Pons (tissue), 1 donor: Measurements from ENCODE around the gene DOK3.

Source experiments
- DNase-seq: peaks from one replicate; pipeline ENCODE4 v3.0.0-alpha.2; 2016; ENCODE audit warnings: low spot score

DOK3 gene

GRCh38 chr5:177465044-177465443, 44.6 kb downstream of the DOK3 start:
- no peak for DNase-seq

- DNase-seq = no peak
Measured at GRCh38 chr5:177462021-177462670, 47.5 kb downstream of the DOK3 start.

GRCh38 chr5:177459819-177460628, 49.6 kb downstream of the DOK3 start:
- no peak for DNase-seq

- DNase-seq = no peak
Measured at GRCh38 chr5:177459357-177459756, 50.3 kb downstream of the DOK3 start.

GRCh38 chr5:177458912-177459350, 50.7 kb downstream of the DOK3 start:
- no peak for DNase-seq

DNA sequence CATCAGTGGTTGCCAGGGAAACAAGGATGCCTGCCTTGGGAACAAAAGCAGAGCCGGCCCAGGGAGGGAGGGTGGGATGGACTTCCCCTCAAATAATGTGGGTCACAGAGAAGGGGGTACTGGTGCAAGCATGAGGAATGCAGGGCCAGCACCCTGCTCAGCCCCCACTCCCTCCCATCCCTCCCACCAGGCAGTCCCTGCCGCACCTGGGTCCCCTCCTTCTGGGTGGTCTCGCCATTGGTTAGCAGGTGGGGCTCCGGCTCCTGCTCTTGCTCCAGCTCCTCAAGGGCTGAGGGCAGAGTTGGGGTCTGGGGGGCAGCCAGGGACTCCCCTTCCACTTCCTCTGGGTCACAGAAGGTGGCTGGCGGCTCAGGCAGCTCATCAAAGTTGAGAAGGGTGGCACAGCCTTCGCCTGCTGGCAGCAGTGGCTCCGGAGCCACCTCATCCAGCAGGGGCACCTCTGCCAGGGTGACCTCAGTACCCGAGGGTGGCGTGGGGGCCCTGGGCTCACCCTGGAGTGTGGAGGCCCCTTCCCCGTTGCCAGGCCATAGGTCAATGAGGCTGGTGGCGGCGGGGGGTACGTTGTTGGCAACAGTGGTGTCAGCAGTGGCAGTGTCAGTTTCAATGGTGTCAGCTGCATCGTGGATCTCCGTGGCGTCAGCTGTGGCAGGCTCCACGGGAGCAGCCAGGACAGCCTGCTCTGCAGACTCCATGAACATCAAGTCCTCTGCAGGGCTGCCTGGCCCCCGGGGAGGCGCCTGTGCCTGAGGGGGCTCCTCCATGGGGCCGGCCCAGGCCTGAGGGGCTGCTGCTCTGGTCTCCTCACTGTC, 51.6 kb downstream of the DOK3 start:
- DNase-seq = no peak

DNA sequence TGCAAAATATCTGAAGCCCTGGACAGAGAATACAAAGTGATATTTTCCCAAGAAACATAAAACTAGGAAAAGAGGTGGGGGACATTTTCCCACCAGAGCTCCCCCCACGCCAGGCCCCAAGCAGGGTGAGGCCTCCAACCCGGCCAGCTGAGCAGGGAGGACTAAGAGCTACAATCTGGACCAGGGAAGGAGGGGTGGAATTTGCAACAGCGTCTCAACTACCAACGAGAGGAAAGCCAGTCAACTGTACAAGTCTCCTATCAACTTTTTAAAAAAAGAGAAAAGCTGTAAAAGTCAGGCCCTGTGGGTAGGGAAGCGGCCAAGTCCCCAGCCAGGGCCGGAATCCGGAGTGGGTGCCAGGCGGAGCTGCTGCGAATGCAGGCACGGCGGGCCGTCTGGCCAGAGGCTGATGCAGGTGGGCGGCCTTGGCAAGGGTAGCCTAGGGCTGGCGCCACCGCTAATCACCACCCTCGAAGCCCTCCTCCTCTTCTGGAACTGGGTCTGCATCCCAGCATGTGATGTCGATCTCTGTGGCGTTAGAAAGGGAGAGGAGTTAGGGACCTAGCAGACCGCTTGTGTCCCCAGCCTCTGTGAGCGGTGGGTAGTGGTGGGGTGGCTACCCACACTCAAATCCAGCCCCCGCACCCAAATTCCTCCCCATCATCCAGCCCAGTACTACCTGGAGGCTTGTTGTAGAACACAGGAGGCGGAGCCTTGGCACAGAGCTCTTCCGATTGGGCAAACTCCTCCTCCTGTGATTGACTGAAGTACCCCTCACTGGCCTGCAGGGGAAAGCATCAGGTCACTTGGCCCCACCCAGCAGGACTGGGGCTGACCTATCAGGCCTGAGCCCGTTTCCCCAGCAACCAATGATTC, 52.4 kb downstream of the DOK3 start:
- peak; percentile 96 for DNase-seq

DNA sequence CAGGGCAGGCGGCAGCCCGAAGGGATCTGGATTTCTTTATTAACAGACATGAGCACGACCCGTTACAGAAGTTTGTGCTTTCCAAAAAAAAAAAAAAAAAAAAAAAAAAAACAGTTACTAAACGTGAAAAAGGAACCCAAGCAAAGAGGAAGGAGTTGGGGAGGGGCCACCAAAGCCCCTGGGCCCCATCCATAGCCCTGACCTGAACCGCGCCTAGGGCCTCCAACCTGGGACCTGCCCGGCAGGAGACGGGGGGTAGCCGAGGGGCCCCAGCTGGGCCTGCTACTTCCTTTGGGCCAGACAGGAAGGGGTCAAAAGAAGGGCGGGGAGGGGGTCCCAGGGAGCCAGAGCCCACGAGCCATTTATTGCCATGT, 53.0 kb downstream of the DOK3 start:
- DNase-seq = no peak

DNA sequence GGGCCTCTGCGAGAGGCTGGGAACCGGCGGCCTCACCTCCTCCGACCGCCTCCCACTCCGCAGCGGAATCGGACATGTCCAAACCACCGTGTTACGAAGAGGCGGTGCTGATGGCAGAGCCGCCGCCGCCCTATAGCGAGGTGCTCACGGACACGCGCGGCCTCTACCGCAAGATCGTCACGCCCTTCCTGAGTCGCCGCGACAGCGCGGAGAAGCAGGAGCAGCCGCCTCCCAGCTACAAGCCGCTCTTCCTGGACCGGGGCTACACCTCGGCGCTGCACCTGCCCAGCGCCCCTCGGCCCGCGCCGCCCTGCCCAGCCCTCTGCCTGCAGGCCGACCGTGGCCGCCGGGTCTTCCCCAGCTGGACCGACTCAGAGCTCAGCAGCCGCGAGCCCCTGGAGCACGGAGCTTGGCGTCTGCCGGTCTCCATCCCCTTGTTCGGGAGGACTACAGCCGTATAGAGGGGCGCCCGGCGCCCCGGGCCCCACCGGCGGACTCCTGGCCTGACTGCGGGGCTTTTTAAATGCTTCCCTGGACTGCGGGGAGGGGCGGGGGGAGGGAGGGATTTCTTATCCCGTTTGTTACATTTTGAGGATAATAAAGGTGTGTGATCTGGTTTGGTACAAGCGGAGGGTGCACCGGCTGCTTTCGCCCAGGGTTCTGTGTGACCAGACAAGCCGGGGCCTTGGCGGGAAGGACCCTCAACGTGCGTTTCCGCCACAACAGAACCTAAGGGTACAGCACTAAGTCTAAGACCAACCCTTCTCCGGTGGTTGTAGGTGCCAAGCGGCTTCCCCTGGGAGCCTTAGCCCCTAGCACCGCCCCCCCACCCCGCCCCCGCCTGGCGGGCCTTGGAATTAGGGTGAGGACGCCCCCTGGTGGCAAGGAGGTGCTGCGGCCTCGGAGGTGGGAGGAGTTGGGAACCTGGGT, 53.7 kb downstream of the DOK3 start:
- DNase-seq = peak; percentile 76

DNA sequence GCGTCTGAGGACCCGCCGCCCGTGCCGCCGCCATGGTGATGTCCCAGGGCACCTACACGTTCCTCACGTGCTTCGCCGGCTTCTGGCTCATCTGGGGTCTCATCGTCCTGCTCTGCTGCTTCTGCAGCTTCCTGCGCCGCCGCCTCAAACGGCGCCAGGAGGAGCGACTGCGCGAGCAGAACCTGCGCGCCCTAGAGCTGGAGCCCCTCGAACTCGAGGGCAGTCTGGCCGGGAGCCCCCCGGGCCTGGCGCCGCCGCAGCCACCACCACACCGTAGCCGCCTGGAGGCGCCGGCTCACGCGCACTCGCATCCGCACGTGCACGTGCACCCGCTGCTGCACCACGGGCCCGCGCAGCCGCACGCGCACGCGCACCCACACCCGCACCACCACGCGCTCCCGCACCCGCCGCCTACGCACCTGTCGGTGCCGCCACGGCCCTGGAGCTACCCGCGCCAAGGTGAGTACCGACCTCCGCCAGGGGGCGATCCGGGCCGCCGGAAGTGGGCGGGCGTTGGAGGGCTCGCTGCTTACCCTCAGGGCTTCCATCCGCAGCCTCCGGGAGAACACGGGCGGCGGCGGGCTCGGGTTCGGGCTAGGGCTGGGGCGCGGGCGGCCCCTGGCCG, 54.5 kb downstream of the DOK3 start:
- DNase-seq = no peak

DNA sequence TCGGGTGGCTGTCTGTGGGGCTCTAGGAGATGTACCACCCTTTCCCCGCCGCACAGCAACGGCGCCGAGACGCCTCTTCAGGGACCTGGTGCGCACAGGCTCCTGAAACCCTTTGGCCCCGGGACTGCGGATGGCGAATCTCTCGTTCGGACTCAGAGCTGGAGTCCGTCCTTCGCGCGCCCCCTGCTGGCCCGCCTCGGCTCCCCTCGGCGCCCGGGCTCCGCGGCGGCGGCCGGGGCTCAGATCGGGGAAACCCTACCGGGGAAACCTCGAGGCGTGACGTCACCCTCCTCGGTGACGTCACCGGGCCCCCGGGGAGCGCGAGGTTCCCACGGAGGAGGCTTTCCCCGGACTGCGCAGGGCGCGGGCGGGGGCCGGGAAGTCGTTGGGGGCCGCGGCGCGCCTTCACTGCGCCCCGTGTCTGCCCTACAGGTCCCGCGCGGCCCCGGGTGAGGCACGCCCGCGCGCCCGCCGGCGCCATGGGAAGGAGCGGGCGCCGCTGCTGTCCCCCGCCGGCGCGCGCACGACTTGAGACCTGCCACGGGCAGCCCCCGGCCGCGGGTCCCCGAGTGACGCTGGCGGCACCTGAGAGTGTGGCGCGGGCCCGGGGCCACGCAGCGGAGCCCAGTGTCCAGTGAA, 55.1 kb downstream of the DOK3 start:
- peak; percentile 73 for DNase-seq

DNA sequence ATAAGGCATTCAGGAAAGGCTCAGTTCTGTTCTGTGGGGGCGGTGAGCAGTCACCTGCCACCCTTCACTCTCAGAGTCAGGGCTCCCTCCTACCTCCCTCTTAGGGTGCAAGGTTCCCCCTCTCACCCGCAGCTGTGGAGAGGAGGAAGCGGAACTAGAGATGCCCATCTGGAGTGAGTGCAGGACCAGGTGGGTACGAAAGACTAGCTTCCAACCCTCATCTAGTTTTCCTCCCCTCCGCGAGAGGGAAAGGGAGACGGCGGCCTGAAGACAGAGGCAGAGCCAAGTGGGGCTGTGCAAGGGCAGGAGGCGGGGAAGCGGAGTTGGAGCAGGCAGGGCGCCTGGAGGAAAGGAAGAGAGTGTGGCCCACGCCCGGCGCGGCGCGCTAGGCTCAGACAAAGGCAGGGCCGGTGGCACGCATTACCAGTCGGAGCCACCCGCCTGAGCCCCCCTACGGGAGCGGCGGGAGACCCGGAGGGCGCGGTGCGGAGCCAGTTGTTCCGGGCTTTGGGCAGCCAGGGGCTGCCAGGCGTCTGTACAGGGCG, 55.7 kb downstream of the DOK3 start:
- no peak for DNase-seq

DNA sequence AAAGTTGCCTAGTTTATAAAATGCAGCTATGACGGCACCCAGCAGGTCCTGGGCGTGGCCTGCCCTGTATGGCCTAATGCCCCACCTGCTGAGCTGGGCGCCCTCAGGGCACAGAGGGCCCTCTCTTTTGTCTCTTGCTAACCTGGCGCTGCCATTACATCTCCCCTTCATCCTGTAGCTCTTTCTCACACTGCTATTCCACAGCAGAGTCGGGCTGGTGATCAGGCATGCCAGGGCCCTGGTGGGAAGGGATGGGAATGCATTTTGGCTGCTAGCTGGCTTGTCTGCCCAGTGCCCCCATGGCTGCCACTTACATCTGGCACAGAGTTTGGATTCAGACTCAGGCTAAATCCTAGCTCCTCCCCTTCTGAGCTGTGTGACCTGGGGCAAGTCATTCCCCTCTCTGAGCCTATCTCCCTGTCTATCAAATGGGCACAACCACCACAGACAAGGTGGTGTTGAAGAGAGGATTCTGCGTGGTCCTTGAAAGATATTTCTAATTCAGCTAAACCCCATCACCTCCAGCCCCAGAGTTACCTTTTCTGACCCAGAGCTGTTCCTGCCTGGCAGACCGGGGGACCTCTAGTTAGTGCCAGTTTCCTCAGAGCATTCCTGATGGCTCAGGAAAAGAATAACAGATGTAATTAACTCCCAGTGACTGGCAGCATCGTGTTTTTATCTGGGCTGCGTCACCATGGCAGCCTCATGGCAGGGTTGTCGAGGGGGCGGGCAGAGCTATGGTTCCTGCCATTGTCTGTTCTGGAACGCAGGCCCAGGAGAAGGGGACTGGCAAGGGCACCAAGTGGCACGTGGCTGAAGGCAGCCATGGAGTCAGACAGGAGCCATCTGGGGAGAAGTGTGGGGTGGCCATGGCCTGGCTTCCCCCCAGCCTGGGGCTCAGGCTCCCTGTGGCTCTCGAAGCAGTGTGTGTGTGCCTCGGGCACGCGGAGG, 56.7 kb downstream of the DOK3 start:
- DNase-seq = no peak
